ENCODE data around the gene FGF18.

- no peak for TF ChIP-seq POLR2A (IDR thresholded peaks at IDR 0.05; ENCODE audit: low read depth, low read length)
- no peak for TF ChIP-seq CHD2 (IDR thresholded peaks at IDR 0.05; ENCODE audit: borderline replicate concordance, low read depth, low read length)
- TF ChIP-seq CREM (IDR thresholded peaks at IDR 0.05; ENCODE audit: low read depth), result no peak
- no peak for TF ChIP-seq E2F8 (IDR thresholded peaks at IDR 0.05; ENCODE audit: low read depth, partially characterized antibody)
- no peak for TF ChIP-seq CTCF (IDR thresholded peaks at IDR 0.05 in 2 of 3, conservative IDR thresholded peaks at IDR 0.05 in 1 of 3; ENCODE audit: control insufficient read depth in 2 of 3, extremely low read depth in 1 of 3, insufficient read depth in 1 of 3, low read depth in 3 of 3, low read length in 3 of 3)
- no peak for TF ChIP-seq PBX3 (IDR thresholded peaks at IDR 0.05; ENCODE audit: insufficient replicate concordance, low read depth, low read length)
- no peak for TF ChIP-seq SMARCA5 (IDR thresholded peaks at IDR 0.05)
- no peak for TF ChIP-seq TCF12 (IDR thresholded peaks at IDR 0.05; ENCODE audit: low read depth, low read length)
- no peak for TF ChIP-seq SP1 (IDR thresholded peaks at IDR 0.05; ENCODE audit: low read depth, low read length)
- TF ChIP-seq ETV6 (conservative IDR thresholded peaks at IDR 0.05 in 1 of 2, IDR thresholded peaks at IDR 0.05 in 1 of 2; ENCODE audit: borderline replicate concordance in 1 of 2, low read depth in 1 of 2), result no peak
- no peak for TF ChIP-seq ZNF592 (IDR thresholded peaks at IDR 0.05)
Observed at GRCh38 chr5:171470420-171470819, 51.0 kb downstream of the FGF18 start.
